Esophagus squamous epithelium (tissue), 5 donors: ENCODE measurements around the gene C19orf25. TPM values are rescaled to one million over a fixed set of nuclear protein-coding genes. Genes with fewer than 3 reads are reported as not detected.

Experiments
- DNase-seq: peaks from one replicate; lab custom pipeline; 2025; lab: John Stamatoyannopoulos, UW
- H3K27ac ChIP-seq, 4 donors: fragments of 200-600 bp; sonication (generic); one replicate each; pipeline ENCODE4 v1.5.1; 2016 to 2019; ENCODE audit warnings: mild to moderate bottlenecking in 1 of 4
- H3K27me3 ChIP-seq, 4 donors: fragments of 200-600 bp; sonication (generic); 1 replicate in 3 of 4; 2 replicates in 1 of 4; pipeline versions ENCODE4 v1.5.1 to v1.6.0; 2017 to 2021; ENCODE audit warnings: antibody characterized with exemption in 1 of 4
- H3K36me3 ChIP-seq, 3 donors: fragments of 200-600 bp; sonication (generic); one replicate each; pipeline ENCODE4 v1.5.1; 2016 to 2019
- H3K4me1 ChIP-seq, 3 donors: fragments of 200-600 bp; sonication (generic); one replicate each; pipeline ENCODE4 v1.5.1; 2017 to 2019
- H3K4me3 ChIP-seq, 4 donors: fragments of 200-600 bp; sonication (generic); 1 replicate in 3 of 4; 2 replicates in 1 of 4; pipeline ENCODE4 v1.5.1; 2016 to 2019; ENCODE audit warnings: mild to moderate bottlenecking in 2 of 4, moderate library complexity in 1 of 4
- H3K9me3 ChIP-seq, 3 donors: fragments of 200-600 bp; sonication (generic); one replicate each; pipeline ENCODE4 v1.5.1; 2016 to 2019
- POLR2A ChIP-seq, 4 donors: fragments of 450-650 bp; IDR thresholded peaks; one replicate each; pipeline ENCODE4 v1.6.1; 2017; ENCODE audit warnings: antibody characterized with exemption in 4 of 4, mild to moderate bottlenecking in 4 of 4, moderate library complexity in 3 of 4
- WGBS, 2 donors: methylation state at CpG; one replicate each; pipeline ENCODE4 v1.1.5; 2018; 5-methylcytosine and 5-hydroxymethylcytosine counted together
- intact Hi-C: fragments of 100-400 bp; cut with DNase I; formaldehyde crosslinking; loops from one replicate; pipeline ENCODE4 v1.15.0; 2022
- total RNA-seq, 4 donors: library from RNA; depleted of rRNA; stranded (reverse); fragments of >200 nt; gene quantifications; one replicate each; pipeline ENCODE4 v1.1.0, GENCODE V29; 2016
- TF ChIP-seq, protein P1 (sequence below), 6 experiments: fragments of 450-650 bp in 4 of 6; fragments of 200-600 bp in 2 of 6; sonication (generic) in 2 of 6; IDR thresholded peaks; one replicate each; pipeline ENCODE4 v1.5.1; 2016 to 2019; ENCODE audit warnings: antibody characterized with exemption in 6 of 6, mild to moderate bottlenecking in 4 of 6, moderate library complexity in 4 of 6
- donor health status: DM: yes; HTN: yes; CAD: no.

C19orf25 gene
- total RNA-seq, 4 donors from 2014 or later = 17.8 to 24.5 (median 23.0) TPM

DNA sequence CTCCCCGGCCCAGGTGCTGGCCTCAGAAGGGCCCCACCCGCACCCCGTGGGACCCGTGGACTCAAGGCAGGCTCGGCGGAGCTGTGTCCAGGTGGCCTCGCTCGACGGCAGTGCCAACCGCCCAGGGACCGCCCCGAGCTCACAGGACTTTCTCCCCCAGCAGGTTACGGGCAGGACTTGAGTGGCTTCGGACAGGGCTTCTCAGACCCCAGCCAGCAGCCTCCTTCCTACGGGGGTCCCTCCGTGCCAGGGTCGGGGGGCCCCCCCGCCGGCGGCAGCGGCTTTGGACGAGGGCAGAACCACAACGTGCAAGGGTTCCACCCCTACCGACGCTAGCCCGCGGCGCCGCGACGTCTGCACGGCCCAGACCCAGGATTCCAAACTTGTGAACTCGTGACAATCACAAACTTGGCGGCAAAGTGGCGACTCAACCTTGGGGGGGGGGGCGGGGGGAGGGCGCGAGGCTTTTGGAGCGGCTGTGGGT, 44.4 kb downstream of the C19orf25 start:
- peaks cover 11 to 29% (median 12%) of the 10 kb centered on the region in 3 donors for H3K4me1 ChIP-seq
- peaks cover 32 to 72% (median 44%) of the 10 kb centered on the region in 3 donors for H3K36me3 ChIP-seq
- DNase-seq = no peak
- no peaks in the 10 kb centered on the region for H3K27me3 ChIP-seq
- no peak overlapping the region for H3K4me3 ChIP-seq
- intact Hi-C loops = no loop called here
- H3K27ac ChIP-seq = no peak overlapping the region
- H3K9me3 ChIP-seq = no peaks in the 10 kb centered on the region
- WGBS, 2 donors = 67 to 80% methylated on average over 9 to 12 of the region's 39 CpGs
- no peak for TF ChIP-seq POLR2A (IDR thresholded peaks at IDR 0.05)

DNA sequence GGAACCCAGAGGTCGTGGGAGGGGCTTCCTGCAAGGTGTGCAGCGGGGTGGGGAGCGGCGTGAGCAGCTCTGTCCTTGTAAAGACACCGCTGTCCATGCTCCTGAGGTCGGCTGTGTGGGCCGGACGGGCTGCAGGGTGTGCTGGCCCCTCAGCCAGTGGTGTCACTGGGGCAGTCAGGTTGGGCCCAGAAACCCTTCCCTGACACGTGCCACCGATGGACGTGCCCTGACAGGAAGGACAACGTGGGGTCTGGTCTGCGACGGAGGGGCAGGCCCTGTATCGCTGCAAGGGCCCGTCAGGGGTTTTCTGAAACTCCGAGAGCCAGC, 45.0 kb downstream of the C19orf25 start:
- 88% methylated on average over 4 of the region's 17 CpGs; no CpG with 5 or more reads in 1 of the 2 donors for WGBS, 2 donors
- no peak for DNase-seq
- Histone ChIP-seq H3K36me3 (peaks cover 29 to 75% (median 50%) of the 10 kb centered on the region in 3 donors), H3K27ac (no peak overlapping the region), H3K4me1 (peaks cover 5 to 29% (median 6%) of the 10 kb centered on the region in 3 donors), H3K27me3 (no peaks in the 10 kb centered on the region), H3K4me3 (no peak overlapping the region), H3K9me3 (no peaks in the 10 kb centered on the region)
- intact Hi-C loops = no loop called here
- TF ChIP-seq POLR2A (IDR thresholded peaks at IDR 0.05) = no peak
- TF ChIP-seq, protein P1, sequence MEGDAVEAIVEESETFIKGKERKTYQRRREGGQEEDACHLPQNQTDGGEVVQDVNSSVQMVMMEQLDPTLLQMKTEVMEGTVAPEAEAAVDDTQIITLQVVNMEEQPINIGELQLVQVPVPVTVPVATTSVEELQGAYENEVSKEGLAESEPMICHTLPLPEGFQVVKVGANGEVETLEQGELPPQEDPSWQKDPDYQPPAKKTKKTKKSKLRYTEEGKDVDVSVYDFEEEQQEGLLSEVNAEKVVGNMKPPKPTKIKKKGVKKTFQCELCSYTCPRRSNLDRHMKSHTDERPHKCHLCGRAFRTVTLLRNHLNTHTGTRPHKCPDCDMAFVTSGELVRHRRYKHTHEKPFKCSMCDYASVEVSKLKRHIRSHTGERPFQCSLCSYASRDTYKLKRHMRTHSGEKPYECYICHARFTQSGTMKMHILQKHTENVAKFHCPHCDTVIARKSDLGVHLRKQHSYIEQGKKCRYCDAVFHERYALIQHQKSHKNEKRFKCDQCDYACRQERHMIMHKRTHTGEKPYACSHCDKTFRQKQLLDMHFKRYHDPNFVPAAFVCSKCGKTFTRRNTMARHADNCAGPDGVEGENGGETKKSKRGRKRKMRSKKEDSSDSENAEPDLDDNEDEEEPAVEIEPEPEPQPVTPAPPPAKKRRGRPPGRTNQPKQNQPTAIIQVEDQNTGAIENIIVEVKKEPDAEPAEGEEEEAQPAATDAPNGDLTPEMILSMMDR (IDR thresholded peaks at IDR 0.05) = no peak

DNA sequence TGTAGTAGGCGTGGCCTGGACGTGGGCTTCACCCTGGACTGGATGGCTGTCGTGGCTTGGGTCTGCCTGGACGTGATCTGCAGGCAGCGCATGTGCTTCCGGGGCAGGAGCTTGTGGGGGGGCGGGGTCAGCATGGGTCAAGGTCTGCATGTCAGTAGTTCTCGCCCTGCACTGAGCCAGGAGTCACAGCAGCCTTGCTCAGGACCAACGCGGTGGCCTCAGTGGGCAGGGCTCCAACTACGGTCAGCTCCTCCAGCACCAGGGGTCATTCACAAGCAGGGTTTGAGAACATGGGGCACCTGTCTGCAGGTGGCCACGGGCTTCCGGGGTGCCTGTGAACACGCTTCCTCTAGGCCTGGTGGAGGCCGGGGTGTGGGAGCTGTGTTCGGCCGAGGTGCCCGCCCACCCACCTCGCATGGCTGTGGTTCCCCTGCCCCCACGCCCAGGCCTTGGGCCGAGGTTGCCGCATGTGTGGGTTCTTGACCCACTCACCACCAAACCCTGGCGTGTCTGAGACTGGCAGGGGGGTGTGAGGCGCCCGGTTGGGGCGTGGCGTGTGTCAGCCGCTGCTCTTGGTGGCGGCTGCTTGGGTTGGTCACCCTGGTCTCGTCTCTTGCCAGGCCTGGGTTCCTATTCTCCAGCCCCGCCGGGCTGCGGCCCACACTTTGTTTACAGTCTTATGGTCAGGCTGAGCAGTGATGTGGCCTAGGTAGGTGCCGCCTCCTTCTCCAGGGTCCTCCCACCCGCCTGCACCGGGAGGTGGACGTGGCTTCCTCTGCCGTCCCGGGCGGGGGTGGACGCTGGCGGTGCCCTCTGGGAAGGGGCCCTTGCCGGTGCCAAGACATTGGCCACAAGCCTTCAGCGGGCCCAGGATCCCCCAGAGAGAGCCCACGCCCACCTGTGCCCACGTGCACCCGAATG, 45.6 kb downstream of the C19orf25 start:
- Histone ChIP-seq H3K9me3 (no peaks in the 10 kb centered on the region), H3K4me1 (peaks cover 3 to 34% (median 4%) of the 10 kb centered on the region in 3 donors), H3K4me3 (no peak overlapping the region), H3K36me3 (peaks cover 29 to 82% (median 56%) of the 10 kb centered on the region in 3 donors), H3K27me3 (no peaks in the 10 kb centered on the region), H3K27ac (no peak overlapping the region)
- no peak for TF ChIP-seq POLR2A (IDR thresholded peaks at IDR 0.05)
- TF ChIP-seq, protein P1 (IDR thresholded peaks at IDR 0.05) = no peak
- WGBS, 2 donors = 65 to 100% methylated on average over 1 to 4 of the region's 47 CpGs
- no peak for DNase-seq
- intact Hi-C loops = no loop called here

DNA sequence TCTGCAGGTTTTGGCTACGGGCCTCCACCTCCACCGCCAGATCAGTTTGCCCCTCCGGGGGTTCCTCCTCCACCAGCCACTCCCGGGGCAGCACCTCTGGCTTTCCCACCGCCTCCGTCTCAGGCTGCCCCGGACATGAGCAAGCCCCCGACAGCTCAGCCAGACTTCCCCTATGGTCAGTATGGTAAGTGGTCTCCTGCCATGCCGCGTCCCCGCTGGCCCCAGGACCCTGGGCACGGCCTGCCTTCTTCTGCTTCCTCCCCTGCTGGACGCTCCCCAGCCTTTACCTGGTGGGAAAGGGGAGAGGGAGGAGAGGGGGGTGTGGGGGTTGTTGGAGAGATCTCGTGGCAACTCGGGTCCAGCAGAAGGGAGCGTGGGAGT, 46.5 kb downstream of the C19orf25 start:
- Histone ChIP-seq H3K4me1 (peaks cover 0 to 29% (median 0%) of the 10 kb centered on the region in 3 donors), H3K27ac (no peak overlapping the region), H3K9me3 (no peaks in the 10 kb centered on the region), H3K36me3 (peaks cover 29 to 90% (median 64%) of the 10 kb centered on the region in 3 donors), H3K4me3 (no peak overlapping the region), H3K27me3 (no peaks in the 10 kb centered on the region)
- DNase-seq = no peak
- WGBS, 2 donors = 66 to 88% methylated on average over 5 to 8 of the region's 16 CpGs
- intact Hi-C loops = no loop called here
- TF ChIP-seq, protein P1 (IDR thresholded peaks at IDR 0.05) = no peak
- no peak for TF ChIP-seq POLR2A (IDR thresholded peaks at IDR 0.05)

DNA sequence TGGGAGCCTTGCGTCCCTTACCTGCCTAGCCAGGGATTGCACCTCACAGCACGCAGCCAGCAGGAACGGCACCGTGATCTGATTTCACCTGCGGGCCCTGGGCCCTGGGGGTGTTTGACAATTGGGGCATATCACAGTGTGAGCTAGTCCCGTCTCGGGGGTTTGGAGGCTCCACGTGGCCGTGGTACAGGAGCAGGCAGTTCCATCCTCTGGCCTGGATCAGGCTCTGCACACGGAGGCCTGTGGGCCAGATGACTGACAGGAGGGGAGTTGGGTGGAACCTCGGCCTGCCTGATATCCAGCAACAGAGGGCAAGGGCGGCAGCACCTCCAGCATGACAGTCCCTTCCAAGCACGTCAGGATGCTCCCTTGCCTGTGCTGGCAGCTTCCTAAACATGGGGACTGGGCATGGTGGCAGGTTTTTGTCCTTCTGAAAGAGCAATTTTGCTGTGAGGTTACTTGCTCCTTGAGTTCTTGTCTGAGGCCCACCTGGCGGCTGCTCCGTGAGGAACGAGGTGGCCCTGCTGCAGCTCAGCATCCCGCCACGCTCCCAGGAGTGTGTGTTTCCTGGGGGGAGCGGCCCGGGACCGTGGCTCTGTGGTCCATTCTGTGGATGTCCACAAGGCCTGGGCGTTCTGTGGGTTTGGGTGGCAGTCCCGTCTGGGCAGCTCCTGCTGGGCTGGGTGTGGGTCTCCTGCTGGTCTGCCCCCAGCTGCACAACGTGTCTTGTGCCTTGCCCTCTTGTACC, 47.1 kb downstream of the C19orf25 start:
- TF ChIP-seq POLR2A (IDR thresholded peaks at IDR 0.05) = no peak
- TF ChIP-seq, protein P1 (IDR thresholded peaks at IDR 0.05) = no peak
- Histone ChIP-seq H3K4me1 (peaks cover 0 to 24% (median 0%) of the 10 kb centered on the region in 3 donors), H3K36me3 (peaks cover 29 to 96% (median 68%) of the 10 kb centered on the region in 3 donors), H3K9me3 (no peaks in the 10 kb centered on the region), H3K4me3 (no peak overlapping the region), H3K27me3 (no peaks in the 10 kb centered on the region), H3K27ac (no peak overlapping the region)
- intact Hi-C loops = no loop called here
- 85% methylated on average over 5 of the region's 24 CpGs; no CpG with 5 or more reads in 1 of the 2 donors for WGBS, 2 donors
- no peak for DNase-seq
